ENCODE results near the gene TCEAL9.
"Not testable (repeated sequence)": the region's sequence is repeated elsewhere in the genome, so short reads cannot be mapped to it uniquely, and the experiment has no call there.

The TCEAL9 gene, protein sequence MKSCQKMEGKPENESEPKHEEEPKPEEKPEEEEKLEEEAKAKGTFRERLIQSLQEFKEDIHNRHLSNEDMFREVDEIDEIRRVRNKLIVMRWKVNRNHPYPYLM

DNA sequence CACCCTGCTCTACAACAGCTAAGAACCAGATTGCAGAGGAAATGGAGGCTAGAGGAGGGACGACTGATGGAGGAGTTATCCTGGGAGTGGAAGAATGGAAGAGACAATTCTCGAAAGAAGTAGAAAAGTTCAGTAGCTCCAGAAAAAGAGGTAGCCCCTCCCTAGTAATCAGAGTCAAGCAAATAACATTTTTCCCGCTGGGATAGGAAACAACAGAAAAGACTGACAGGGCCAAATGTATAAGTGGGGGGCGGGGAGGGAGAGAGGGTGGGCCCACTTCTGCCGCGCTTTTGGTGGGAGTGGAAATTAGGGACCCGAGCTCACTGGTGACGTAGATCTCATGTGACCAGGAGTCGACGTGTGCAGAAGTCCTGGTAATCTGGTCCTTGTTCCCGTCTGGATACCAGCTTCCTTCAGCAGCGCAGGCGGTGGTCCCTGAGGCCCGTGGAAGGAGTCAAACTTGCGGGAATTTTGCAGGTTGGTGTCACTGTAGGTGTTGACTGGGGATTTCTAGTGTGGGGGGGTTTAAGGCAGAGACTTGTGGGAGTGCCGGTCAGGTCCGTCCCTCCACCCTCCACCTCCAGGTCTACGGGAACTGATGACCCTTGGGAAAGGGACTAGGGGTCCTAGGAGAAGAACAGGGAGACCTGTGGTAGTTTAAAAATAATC, at the start of gene TCEAL9:
TCEAL9 (plus strand) TSS at position 377 of the 669 bp plus-strand sequence. CDS start 1,179 bp downstream, outside the sequence.
- DNase-seq: no peak

DNA sequence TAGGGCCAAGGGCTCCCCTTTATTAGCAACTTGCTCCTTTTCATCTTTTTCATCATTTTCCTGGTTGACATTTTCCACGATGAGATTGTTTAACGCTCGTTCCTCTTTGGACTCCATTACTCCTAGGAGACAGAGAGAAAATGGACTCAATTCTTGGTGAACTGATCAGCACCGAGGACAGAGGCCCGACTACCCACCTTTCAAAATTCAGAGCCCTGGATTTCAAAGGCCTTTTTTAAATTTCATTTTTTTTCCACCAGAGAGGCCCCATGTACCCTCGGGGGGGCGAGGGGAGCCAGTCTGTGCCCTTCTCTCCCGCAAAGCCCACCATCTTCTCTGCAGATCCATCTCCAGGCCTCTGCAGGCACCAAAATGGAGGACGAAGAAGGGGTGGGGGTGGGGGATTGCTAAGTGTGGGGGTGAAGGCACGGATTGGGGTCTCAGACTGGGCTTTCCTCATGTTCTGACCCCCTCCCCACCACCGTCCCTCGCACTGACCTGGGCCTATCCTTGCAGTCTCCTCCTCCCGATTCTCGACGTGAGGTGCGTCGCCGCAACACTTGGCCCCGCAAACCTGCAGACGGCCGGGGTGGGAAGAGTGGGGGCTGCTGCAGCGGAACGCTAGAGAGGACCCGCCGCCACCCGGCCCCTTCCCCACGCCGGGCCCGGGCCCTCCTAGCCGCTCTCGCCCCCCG, 46.3 kb upstream of the TCEAL9 start:
- no peak for DNase-seq

DNA sequence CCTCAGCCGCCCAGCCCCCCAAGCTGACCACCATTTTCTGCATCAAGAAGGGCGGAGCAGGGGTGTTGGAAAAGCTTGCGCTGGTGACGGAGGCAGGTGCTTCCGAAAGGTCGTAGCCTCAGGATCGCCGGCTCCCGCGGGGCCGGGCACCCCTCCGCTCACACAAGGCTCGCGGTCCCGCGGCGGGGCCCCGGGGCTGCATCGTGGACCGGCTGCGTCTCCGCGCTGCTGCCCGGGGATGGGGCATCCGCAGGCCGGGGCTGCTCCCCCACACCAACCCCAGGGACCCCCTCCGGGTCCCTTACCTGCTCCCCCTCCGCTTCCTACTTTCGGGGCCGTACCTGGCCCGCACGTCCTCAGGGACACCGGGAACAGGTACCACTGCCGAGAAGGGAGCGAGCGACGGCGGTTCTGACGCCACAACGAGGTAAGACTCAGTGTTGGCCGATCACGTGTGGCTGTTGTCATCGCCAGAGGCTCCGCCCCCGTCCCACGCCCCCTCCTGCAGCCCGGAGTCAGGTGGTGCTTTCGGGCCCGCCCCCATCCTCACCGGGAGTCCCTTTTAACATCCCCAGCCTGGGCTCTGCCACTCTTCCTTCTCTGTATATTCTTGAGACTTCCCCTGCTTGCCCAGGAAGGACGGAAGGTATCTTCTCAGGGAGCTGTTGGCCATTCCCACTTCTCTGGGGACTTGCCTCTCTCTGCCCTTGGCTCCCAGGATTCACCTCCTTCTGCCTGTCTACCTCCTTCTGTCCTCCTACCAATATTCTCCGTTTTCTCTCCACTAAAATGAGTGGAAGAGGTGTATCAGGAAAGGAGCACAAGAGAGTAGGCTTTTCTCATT, 45.5 kb upstream of the TCEAL9 start, which contains the start of gene BEX2:
BEX2 (minus strand) TSS at position 436 of the 844 bp plus-strand sequence. CDS start 1,014 bp downstream, outside the sequence.
- no peak for DNase-seq

DNA sequence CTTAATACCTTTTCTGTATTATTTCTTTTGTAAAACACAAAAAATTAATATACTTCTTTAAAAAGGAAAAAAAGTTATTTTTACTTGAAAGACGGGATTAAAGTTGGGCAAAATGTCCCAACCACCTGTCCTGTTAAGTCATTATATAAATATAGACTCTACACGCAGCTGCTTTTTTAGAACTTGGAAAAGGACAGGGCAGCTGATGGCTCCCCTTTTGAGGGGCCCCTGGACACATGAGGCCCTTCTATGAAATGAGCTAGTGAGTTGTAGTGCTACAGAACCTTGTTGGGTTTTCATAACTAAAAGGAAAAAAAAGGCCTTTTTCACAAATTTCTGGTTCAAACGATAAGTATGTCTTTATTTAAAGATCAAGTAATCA, 44.9 kb upstream of the TCEAL9 start:
- no peak for DNase-seq

DNA sequence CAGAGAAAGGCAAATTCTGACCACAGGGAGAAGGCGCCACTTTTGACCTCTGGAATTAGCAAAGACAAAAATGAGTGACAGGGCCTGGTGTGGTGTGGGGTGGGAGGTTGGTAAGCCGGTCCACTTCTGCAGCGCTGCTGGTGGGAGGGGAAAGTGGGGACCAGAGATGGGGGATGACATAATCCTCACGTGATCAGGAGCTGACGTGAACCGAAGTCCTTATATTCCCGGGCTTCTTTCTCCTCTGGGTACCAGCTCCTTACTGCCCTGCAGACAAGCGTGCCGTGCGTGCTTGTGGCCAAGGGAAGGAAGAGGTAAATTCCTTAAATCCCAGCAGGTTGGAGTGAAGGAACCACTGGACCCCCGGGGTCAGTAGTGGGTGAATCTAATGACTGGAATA, 26.3 kb upstream of the TCEAL9 start, which contains the start of gene TCEAL7:
TCEAL7 (plus strand) TSS at position 249 of the 400 bp plus-strand sequence. CDS start 1,165 bp downstream, outside the sequence.
- no peak for DNase-seq

DNA sequence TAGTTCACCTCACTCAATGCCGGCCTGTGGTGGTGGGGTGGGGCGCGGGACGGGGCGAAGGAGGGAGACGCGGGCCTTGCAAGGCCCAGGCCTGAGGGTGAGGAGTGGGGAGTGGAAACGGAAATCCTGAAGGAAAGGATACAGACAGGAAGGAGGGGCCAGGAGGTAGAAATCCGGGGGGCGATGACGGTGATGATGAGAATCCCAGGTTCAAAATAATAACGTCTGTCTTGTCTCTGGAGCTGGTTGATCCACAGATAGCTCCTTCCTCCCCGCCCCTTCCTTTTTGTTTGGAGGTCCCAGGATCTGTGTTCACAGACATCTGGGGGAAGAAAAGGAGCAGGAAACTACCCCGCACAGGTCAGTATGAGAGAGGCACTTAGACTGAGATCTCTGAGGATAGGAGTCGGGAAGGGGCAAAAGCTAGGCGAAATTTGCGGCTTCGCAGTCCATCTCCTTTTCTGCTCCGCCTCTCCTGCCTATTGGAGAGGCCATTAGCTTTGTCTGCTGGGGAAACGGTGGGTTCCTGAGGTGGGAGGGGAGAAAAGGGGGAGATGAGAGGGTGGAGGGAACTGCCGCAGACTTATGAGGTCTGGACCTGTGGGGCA, 25.5 kb upstream of the TCEAL9 start:
- DNase-seq: no peak

DNA sequence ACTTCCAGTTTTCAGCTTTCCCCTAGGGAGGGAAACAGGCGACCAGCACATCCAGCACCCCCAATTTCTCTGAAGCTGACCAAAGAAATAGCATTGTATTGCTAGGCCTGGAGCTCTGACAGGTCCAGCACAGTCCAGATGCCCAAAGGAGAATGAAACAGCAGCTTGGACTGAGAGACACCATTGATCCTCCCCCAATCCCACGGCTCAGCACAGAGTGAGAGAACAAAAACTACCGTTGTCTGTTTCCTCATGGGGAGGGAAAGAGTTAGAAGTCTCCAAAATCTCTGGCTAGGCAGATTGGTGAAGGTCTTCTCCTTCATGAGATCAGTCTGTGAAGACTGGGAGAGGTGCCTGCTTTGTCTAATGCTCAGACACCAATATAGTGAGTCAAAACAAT, 17.6 kb upstream of the TCEAL9 start:
- DNase-seq: no peak

DNA sequence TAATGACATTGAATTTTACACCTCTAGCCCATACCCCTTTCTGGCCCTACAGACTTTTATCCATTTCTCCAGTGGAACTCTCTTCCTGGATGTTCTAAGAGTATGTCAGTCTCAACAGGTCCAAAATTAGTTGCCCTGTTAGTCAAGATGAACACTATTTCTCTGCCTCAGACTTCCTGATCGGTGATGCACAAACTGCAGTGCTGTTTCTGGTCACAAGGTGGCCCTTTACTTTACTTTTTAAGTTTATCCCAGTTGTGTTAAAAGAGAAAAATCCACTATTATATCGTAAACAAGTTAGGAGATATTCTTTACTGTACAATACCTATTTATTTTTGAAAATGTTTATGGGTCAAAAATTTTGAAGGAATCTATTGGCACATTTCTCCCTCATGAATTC, 13.2 kb upstream of the TCEAL9 start:
- DNase-seq: no peak

DNA sequence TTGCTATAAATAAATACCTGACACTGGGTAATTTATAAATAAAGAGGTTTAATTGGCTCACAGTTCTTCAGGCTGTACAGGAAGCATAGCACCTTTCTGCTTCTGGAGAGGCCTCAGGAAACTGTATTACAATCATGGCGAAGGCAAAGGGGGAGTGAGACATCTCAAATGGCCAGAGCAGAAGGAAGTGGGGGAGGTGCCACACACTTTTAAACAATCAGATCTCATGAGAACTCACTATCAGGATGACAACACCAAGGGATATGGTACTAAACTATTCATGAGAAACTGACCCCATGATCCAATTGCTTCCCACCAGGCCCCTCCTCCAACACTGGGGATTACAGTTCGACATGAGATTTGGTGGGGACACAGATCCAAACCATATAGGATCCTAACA, 11.7 kb upstream of the TCEAL9 start:
- no peak for DNase-seq

DNA sequence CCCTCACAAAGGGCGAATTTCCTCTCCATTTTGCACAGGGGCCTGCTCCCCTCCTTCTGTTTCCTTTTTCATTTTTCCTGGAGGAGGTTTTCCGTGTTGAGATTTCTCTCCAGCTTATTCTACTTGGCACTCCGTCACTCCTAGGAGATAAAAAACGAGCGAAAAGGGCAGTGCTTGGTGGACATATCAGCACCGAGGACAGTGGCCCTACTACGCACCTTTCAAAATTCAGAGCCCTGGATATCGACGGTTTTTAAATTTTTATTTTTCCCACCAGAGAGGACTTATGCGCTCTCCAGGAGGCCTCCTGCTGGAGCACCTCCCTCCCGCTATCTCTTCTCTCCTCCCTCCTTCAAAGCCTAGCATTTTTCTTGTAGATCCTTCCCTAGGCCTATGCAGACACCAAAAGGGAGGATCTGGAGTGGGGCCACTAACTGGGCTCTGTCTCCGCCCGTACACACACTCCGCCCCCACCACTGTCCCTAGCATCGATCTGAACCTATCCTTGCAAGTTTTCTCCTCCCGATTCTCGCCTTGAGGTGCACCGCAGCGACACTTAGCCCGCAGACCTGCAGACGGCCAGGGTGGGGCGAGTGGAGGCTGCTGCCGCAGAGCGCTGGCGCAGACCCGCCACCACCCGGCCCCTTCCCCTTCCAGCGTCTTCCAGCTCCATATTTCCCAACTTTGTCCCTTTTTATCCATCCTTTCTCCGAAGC, 8.5 kb upstream of the TCEAL9 start:
- DNase-seq: no peak

DNA sequence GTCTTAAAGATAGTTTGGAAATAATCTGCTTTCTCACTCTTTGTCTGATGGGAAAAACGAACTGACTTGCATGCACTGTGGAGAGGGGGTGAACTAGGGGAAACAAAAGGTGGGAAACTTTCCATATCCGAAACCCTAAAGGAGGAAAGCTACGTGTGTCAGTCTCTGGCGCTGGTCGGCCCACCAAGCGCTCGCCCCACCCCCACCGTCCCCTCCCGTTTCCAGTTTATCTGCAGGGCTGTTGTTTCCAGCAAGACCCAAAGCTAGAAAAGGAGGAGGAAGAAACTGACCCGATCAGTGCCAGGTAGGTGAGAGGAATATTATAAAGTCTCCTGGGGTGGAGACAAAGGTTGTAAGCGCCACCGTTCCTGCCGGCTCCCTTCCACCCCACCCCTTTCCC, 552 bp downstream of the TCEAL9 start:
- no peak for DNase-seq

DNA sequence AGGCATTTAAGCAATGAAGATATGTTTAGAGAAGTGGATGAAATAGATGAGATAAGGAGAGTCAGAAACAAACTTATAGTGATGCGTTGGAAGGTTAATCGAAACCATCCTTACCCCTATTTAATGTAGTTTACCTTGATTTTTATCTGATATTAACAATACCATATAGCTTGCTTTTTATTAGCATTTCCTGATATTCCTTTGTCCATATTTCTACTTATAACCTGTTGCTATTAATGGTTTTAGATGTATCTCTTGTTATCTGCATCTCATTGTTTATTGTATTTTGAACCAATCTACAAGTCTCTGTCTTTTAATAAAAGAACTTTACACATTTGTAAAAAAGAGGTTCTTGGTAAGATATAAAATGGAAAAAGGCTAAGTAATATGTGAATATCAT, 1.6 kb downstream of the TCEAL9 start:
- DNase-seq: no peak

DNA sequence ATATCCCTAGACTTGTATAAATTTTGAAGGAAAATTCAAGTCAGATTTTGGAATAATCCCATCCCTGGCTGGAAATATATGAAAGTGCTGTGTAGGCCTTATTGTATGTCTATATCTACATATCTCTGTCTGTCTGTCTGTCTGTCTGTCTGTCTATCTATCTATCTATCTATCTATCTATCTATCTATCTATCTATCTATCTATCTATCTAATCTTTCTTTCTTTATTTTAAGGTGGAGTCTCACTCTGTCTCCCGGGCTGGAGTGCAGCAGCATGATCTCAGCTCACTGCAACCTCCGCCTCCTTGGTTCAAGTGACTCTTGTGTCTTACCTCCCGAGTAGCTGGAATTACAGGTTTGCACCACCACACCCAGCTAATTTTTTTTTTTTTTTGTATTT, 3.3 kb downstream of the TCEAL9 start:
- not testable (repeated sequence) for DNase-seq

DNA sequence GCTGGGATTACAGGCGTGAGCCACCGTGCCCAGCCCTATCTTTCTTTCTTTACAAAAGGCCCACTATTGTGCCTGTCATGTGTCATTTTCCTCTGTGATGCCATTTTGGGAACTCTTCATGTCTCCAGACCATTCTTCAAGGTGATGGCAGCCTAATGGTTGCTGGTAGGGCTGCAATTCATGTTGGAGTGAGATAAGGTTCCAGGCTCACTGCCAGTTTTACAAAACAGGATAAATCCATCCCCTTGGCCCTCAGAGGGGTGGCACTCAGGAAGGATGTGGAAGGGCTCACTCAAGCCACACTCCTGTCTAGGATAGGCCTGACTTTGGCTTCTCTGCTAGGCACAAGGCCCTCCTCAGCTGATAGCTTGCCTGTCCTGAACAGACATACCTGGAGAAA, 3.8 kb downstream of the TCEAL9 start:
- no peak for DNase-seq

DNA sequence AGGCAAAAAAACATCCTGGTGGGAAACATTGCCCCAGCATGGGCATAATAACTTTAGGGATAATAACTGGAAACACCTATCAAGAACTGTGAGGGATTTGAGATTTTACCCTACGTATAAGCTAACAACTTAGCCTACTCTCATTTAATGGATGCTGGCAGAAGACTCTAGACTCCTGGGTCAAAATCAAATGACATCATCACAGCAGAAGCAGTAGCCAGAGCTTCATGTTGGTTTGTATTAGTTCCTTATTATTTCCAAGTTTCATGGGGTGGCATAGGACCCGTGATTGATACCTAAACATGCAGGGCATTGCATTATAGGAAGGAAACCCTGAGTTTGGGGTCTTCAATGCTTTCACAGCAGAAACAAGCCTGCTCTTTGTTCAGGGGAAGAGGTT, 4.6 kb downstream of the TCEAL9 start:
- no peak for DNase-seq

DNA sequence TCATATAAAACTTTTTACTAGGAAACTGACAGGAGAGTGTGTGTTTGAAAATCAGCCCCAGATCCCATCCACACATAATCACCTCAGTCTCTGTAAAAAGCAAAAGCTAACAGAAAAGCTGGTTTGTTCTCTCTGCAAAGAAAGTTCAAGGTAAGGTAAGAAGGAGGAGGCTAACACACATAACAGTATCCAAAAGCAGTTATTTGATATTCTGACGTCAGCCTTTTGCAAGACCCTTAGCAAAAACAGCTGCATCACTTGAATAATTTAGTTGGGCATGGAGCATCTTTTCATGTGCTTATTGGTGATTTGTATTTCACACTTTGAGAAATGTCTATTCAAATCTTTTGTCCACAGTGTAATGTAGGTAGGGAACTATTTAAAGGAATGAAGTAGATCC, 5.5 kb downstream of the TCEAL9 start:
- no peak for DNase-seq

DNA sequence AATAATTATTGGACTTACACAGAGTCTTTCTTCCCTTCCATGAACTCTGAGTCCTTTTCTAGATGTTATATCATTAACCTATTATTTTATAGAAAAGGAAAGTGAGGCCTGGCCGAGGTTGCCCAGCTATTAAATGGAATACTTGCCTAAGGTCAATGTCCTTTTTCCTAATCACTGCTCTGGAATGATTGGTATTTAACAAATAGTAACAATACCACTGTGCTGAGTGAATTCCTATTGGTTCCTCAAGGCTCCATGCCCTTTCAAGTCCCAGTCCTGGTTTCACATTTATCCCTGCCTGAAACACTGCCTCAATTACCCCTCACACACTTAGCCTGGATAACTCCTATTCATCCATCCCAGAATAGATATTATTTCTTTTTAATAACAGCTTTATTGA, 6.2 kb downstream of the TCEAL9 start:
- no peak for DNase-seq

DNA sequence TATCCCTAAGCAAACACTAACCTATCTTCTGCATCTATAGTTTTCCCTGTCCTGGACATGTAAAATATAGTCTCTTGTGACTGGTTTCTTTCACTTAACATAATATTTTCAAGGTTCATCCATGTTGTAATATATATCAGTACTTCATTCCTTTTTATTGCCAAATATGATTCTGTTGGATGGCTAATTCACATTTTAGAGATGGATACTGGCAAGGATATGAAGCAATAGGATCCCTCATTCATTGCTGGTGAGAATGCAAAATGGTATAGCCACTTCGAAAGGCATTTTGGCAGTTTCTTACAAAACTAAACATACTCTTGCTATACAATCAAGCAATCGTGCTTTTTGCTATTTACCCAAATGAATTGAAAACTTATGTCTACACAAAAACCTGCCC, 6.7 kb downstream of the TCEAL9 start:
- no peak for DNase-seq

DNA sequence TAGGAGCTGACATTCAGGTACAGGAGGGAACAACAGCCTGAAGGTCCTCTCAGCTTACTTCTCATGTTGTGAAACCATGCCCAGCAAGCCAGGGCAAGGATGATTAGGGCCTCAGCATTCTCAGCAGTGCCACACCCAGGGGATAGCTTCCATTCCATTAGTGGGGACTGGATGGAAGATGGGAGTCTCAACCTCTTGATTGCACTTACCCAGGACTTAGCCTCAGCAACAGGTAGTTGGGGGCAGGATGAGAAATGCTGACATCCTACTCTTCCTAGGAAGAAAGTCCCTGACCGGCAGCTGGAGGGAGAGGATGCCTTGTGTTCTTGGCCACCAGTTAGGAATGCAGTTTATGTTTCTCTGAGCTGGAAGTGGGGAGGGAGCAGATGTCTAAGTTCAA, 11.2 kb downstream of the TCEAL9 start:
- no peak for DNase-seq

DNA sequence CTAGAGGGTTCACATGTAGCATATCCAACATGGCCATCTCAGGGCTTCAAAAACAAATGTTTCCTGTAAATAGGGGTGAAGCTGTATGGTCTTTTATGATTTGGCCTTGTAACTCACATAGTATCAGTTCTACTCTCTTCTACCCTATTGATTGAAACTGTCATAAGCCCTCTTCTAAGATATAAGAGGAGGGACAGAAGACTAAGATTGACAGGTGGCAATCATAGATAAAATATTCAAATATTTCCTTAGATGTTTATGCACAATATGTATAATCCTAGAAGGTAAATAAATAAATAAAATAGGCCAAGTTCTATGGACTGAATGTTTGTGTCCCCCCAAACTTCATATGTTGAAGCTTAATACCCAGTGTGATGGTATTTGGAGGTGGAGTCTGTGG, 13.2 kb downstream of the TCEAL9 start:
- no peak for DNase-seq

DNA sequence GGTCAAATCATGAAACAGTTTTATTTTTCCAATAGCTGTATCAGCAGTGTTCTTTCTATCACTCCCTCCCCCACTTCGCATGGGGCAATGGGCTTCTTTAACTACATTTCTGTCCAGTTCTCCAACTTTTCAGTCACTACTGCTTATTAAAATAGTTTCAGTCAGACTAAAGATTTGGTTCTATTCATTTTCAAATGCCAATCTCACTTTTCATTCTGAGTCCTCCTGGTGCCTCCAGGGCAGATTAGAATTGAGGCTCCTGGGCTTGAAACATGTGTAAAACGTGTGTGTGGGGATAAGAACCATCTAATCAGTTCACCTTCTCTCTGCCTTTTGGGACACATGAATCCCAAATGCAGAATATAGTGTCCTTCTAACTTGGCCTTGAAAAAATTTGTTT, 16.6 kb downstream of the TCEAL9 start:
- DNase-seq: no peak

DNA sequence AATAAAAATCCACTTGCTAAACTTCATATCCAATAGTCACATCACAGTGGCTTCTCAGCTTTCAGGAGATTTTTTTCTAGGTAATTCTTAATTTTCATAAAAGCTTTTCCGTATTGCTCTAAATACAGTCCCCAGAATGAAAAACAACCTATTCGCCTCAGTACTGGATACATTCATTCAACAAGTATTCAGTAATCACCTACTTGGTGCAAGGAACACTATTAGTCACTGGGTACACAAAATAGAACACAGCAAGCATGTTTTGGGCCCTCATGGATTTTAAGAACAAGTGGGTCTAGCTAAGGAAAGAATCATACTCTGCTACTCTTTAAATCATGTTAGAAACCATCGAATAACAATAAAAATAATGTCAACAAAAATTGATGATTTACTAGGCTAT, 17.3 kb downstream of the TCEAL9 start:
- DNase-seq: no peak
